Globus pallidus (tissue), 1 donor: ENCODE data around the gene DCTN2.
"Not testable (repeated sequence)": the region's sequence is repeated elsewhere in the genome, so short reads cannot be mapped to it uniquely, and the experiment has no call there.

ENCODE experiments used
- DNase-seq: peaks from one replicate; pipeline ENCODE4 v3.0.0-alpha.2; 2015; ENCODE audit warnings: low spot score

DCTN2 gene

GRCh38 chr12:57527184-57527583 is 19.8 kb downstream of the DCTN2 start:
- DNase-seq = no peak

DNA sequence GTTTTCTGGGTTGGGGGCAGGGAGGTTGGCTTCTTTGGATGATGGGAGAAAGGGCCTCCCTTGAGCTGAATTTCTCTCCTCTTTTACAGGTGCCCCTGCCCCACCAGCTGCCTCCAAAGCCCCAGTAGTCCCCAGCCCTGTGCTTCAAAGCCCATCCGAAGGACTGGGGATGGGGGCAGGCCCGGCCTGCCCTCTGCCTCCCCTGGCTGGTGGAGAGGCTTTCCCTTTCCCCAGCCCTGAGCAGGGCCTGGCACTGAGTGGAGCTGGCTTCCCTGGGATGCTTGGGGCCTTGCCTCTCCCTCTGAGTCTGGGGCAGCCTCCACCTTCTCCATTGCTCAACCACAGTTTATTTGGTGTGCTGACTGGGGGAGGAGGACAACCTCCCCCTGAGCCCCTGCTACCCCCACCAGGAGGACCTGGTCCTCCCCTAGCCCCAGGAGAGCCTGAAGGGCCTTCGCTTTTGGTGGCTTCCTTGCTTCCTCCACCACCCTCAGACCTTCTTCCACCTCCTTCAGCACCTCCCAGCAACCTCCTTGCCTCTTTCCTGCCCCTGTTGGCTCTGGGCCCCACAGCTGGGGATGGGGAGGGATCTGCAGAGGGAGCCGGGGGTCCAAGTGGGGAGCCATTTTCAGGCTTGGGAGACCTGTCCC is 20.4 kb downstream of the DCTN2 start:
- no peak for DNase-seq

- no peak for DNase-seq
Measured at GRCh38 chr12:57525615-57526383, 21.2 kb downstream of the DCTN2 start.

- DNase-seq = no peak
Measured at GRCh38 chr12:57524814-57525614, 22.0 kb downstream of the DCTN2 start.

DNA sequence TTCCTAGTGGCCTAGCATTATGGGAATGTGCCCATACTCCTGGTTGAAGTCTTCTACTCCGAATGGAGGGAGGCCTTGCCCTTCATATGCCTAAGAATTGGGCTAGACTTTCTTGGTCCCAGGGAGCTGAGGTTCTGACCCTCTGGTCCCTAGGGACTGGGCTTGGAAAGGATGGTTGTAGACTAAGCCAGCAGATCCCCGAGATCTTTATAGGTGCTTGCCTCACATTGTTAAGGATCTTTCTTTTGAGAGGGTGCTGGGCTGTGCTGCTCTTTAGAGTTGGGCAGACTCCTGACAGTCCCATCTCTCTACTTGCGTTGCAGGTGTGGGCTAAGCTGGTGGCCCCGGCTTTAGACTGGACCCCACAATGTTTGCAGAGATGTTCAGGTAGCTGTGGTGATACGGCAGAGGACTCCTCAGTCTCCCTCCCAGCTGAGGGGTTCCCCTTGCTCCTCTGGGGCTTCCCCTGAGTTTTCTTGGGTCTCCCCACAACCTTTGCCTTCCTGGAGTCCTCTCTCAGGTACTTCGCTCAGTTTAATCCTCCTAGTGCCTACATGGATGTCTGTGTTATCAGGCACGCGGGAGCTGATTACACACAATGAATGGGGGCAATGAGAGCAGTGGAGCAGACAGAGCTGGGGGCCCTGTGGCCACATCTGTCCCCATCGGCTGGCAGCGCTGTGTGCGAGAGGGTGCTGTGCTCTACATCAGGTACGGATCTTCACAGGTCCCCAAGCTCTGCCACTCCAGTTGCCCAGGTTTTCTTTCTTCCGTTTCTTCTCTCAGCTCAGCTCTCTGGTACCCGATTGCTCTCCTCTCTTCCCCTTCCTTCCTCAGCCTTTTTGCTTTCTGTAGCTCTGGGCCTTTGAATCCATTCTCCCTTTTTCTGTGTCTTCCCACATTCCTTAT is 23.0 kb downstream of the DCTN2 start:
- DNase-seq = no peak

- peak; percentile 63 for DNase-seq
Measured at GRCh38 chr12:57522887-57523705, 23.9 kb downstream of the DCTN2 start.

GRCh38 chr12:57522011-57522886 is 24.7 kb downstream of the DCTN2 start, which contains the start of gene MBD6:
Gene MBD6, plus strand, starts transcription at chr12:57522824. Its CDS starts 1,480 bp downstream, at chr12:57524304.
- DNase-seq = peak; percentile 90

DNA sequence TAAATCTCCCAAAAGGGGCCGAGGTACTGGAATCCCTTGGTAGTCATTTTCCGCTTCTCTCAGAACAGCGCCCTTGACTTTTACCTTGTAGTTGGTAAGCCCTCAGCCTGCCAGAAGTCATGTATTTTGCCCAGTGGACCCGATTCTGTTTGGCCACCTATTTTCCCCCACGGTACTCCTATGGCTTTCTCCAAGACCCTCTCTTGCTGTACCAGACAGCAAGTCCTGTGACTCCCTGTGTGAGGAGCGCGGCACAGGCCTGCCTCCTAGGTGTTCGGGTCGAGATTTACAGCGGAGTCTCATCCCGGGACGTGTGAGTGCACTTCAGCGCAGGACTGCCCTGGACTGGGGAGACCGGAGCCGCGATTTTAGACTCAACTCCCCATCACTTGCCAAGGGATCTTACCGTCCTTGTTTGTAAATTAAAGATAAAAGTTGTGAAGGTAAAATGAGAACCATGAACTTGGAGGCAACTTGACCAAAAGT is 25.4 kb downstream of the DCTN2 start:
- peak; percentile 72 for DNase-seq

GRCh38 chr12:57520053-57520818 is 26.8 kb downstream of the DCTN2 start, which contains the start of gene DDIT3:
Gene DDIT3, minus strand, starts transcription at chr12:57520514. Its CDS starts 3,108 bp downstream, at chr12:57517406.
- peak; percentile 99 for DNase-seq

DNA sequence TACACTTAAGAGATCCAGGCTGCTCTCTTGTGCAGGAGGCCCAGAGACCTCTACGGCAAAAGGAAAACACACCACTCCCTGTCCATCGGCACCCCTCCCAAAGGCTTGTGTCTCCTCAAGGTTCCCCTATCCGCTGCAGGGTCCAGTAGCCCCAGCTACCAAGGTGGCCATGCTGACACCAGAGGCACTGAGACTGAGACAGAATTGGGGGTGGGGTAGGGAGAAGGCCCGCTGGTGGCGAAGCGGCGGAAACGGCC is 27.3 kb downstream of the DCTN2 start:
- no peak for DNase-seq

GRCh38 chr12:57518920-57519795 is 27.8 kb downstream of the DCTN2 start:
- DNase-seq = no peak

- DNase-seq = no peak
Measured at GRCh38 chr12:57518176-57518919, 28.6 kb downstream of the DCTN2 start.

- DNase-seq = not testable (repeated sequence)
Measured at GRCh38 chr12:57517718-57518117, 29.3 kb downstream of the DCTN2 start.

GRCh38 chr12:57517187-57517586 is 29.8 kb downstream of the DCTN2 start:
- no peak for DNase-seq

- DNase-seq = no peak
Measured at GRCh38 chr12:57516617-57517153, 30.3 kb downstream of the DCTN2 start.

DNA sequence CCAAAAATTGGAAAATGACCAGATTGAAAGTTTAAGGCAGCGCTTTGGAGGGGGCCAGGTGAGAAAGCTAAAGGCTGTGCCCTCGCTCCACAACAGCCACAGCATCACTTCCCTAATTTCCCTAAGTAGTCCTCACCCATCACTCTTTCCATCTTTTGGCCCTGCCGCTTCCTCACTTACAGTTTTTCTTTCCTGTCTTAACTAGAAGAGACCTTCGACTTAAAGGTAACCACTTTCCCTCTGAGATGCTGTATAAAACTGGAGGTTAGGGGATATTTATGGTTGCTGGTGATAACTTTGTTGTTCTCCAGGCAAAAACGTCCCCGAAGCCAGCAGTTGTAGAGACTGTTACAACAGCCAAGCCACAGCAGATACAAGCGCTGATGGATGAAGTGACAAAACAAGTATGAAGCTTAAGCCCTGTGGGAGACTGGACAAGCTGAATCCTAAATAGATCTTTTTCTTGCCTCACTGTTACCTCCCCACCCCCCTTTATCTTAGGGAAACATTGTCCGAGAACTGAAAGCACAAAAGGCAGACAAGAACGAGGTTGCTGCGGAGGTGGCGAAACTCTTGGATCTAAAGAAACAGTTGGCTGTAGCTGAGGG is 31.0 kb downstream of the DCTN2 start:
- DNase-seq = no peak
